GM19463 (cell line): ENCODE data around the gene ARHGAP42.
"Not testable (repeated sequence)": the region's sequence is repeated elsewhere in the genome, so short reads cannot be mapped to it uniquely, and the experiment has no call there.

Experiments
- ATAC-seq: cut with Tn5 transposase; IDR thresholded peaks from one replicate; pipeline ENCODE4 v1.9.1; 2021; ENCODE audit warnings: mild to moderate bottlenecking, moderate library complexity; ENCODE audit not compliant: unreplicated experiment

Gene ARHGAP42, protein sequence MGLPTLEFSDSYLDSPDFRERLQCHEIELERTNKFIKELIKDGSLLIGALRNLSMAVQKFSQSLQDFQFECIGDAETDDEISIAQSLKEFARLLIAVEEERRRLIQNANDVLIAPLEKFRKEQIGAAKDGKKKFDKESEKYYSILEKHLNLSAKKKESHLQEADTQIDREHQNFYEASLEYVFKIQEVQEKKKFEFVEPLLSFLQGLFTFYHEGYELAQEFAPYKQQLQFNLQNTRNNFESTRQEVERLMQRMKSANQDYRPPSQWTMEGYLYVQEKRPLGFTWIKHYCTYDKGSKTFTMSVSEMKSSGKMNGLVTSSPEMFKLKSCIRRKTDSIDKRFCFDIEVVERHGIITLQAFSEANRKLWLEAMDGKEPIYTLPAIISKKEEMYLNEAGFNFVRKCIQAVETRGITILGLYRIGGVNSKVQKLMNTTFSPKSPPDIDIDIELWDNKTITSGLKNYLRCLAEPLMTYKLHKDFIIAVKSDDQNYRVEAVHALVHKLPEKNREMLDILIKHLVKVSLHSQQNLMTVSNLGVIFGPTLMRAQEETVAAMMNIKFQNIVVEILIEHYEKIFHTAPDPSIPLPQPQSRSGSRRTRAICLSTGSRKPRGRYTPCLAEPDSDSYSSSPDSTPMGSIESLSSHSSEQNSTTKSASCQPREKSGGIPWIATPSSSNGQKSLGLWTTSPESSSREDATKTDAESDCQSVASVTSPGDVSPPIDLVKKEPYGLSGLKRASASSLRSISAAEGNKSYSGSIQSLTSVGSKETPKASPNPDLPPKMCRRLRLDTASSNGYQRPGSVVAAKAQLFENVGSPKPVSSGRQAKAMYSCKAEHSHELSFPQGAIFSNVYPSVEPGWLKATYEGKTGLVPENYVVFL

GRCh38 chr11:100687054-100687629 lies at the start of gene ARHGAP42:
TSS of gene ARHGAP42 (plus strand) at chr11:100687288. CDS start at chr11:100687679, 391 bp downstream.
- peak; percentile 72 for ATAC-seq

- ATAC-seq = no peak
Measured at GRCh38 chr11:100637706-100638105, 49.4 kb upstream of the ARHGAP42 start.

GRCh38 chr11:100638648-100639047 lies 48.4 kb upstream of the ARHGAP42 start:
- ATAC-seq = no peak

DNA sequence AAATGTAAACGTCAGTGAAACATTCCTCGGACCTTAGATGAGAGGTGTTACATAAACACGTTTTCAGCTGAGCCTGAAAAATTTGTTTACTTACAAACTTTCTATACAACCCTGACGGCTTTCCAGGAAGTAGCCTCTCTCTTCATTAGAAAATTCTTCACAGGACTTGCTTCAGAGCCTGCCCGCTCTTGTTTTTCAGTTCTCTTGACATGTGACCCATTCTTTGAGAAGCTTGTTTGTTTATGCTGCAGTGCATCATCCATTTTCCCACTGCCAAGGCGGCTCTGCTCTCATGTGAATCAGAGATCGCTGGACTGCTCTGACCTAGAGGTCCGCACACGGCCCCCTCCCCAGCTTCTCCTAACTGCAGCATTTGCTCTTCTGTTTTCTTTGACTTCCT lies 47.9 kb upstream of the ARHGAP42 start:
- no peak for ATAC-seq

DNA sequence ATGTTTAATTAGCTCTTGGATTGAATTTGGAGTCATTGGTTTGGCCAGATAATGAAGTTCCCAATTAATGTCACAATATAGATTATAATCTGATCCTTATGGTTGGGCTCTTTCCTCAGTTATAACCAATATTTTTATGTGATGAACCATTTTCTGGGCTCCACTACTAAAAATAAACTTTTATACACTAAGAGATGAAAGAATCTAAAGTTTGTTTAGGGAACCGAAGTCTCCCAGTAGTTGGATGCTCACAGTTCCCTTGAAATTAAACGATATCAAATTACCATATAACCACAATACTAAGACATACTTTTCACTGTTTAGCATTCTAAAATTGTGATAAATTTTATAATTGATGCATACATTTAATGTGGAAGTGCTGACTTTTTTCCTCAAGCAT lies 47.0 kb upstream of the ARHGAP42 start:
- no peak for ATAC-seq

DNA sequence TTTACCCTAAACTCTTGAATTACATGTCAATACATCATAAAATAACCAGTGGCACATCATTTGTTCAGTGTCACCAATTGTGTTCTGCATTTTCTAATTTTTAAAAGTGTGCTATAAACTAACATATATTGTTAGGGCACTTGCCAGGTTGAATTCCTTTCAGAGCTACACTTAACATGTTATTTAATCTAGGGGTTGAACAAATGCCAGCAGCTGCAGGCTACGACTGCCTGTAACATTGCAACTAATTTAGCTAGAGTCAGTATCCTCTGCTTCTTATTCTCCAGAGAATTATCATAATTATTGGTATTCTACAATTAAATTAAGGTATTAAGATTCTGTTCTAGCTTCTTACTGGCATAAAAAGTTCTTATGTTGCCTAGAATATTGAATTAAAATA lies 46.4 kb upstream of the ARHGAP42 start:
- ATAC-seq = no peak

GRCh38 chr11:100641456-100641855 lies 45.6 kb upstream of the ARHGAP42 start:
- no peak for ATAC-seq

DNA sequence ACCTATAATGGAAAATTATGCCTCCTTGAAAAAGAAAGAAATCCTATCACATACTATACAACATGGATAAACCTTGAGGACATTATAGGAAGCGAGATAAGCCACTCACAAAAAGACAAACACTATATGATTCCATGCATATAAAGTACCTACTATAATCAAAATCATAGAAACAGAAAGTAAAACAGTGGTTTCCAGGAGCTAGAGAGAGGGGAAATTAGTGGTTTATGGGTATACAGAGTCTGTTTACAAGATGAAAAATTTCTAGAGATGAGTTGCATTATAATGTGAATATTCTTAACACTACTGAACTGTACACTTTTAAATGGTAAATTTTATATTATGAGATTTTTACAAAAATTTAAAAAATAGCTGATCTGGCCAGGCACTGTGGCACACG lies 40.5 kb upstream of the ARHGAP42 start:
- no peak for ATAC-seq

- ATAC-seq = no peak
Measured at GRCh38 chr11:100647861-100648260, 39.2 kb upstream of the ARHGAP42 start.

GRCh38 chr11:100663583-100663982 lies 23.5 kb upstream of the ARHGAP42 start:
- no peak for ATAC-seq

- no peak for ATAC-seq
Measured at GRCh38 chr11:100663996-100664395, 23.1 kb upstream of the ARHGAP42 start.

DNA sequence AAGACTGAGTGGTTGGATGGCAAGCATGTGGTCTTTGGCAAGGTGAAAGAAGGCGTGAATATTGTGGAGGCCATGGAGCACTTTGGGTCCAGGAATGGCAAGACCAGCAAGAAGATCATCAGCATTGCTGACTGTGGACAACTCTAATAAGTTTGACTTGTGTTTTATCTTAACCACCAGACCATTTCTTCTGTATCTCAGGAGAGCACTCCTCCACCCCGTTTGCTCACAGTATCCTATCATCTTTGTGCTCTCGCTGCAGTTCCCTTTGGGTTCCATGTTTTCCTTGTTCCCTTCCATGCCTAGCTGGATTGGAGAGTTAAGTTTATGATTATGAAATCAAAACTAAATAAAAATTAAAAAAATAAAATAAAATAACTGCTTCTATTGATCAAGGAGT lies 20.3 kb upstream of the ARHGAP42 start:
- not testable (repeated sequence) for ATAC-seq

DNA sequence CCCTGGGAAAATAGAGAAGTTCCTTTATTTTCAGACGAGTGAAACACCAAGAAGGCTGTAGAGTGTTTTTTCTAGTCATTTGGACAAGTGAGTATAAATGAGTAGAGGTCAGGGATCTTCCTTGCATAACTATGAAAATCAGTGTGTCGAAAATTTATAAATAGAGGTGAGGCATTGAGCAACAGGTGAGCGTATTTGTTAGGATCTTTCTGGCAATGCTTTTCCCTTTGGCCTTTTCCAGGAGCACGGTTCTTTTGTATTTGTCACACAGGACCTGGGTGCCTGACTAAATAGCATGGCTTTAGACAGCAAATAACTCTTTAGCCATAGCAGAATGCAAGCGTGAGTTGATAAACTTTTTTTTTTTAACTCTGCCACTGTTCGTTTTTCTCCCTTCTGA lies 19.6 kb upstream of the ARHGAP42 start:
- no peak for ATAC-seq

DNA sequence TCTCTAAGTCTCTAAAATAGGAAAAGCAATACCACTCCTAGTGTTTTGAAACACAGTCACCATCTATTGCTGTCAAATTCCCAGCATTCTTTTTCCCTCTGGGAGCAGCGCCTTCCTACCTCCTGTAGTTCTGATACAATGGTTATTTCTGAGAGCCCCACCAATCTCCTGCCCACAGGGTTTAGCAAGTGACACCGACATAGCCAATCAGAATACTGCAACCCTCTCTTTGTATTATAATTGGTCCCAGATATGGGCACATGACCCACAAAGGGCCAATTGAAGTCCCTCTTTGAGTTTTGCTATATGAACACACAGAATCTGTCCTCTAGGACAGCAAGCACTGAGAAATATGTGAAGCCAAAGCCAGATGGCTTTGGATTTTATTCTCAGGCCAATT lies 16.9 kb upstream of the ARHGAP42 start:
- no peak for ATAC-seq

DNA sequence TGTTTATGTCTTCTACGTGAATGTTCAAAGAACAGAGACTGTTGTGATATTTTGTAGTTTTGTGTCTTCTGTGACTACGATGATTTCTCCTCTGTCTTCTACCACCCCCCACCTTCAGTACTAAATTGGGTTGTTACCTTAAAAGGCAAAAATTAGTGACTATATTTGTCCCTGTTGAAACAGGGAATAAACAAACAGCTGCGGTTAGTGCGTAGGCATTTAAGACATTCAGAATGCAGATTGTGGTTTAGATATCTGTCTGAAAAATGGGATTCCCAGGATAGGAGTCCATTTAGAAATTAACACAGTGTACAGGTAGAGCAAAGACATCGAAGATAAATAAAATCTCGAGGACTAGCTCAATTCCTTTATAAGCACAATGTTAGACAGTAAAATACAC lies 15.6 kb upstream of the ARHGAP42 start:
- ATAC-seq = no peak

- no peak for ATAC-seq
Measured at GRCh38 chr11:100672498-100673033, 14.5 kb upstream of the ARHGAP42 start.

DNA sequence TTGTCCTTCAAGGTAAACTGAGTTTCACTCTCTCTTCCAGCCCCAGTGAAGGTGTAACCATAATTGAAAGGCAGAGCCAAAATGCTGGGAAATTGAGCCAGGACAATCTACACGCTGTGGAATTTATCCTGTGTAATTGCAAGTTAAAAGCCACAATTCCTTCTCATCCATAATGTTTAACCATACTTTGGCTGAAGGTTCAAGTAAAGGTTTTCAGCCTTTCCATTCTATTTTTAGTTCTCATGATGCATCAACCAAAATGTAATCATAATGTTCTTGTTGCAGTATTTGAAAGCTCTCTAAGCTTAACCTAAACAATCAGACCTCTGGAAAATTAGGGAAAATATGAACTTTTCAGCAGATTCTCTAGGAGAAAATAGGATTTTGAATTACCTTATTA lies 14.0 kb upstream of the ARHGAP42 start:
- ATAC-seq = no peak

- ATAC-seq = no peak
Measured at GRCh38 chr11:100674212-100674611, 12.9 kb upstream of the ARHGAP42 start.

DNA sequence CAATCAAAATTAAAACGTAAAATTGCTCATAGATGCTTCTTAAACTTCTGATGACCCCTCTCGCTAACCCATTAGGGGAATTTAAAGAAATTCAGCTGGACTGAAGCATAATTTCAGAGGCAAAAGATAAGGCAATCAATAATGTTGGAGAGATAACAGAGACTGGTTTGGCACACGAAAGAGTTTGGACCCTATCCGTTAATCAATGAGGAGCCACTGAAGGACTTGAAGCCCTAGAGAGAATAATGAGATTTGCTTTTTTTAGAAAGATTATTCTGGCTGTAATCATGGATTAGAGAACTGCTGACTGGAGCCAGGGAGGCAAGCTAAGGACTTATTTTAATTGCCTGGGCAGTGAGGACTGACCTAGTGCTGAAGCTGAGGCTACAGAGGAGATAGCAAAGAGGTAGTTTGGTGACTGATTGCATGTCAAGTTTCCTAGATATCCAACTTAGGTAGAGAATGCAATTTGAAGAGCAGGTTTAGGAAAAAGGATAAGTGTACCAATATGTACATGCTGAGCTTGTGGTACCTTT lies 11.9 kb upstream of the ARHGAP42 start:
- ATAC-seq = no peak

- no peak for ATAC-seq
Measured at GRCh38 chr11:100676901-100677300, 10.2 kb upstream of the ARHGAP42 start.

DNA sequence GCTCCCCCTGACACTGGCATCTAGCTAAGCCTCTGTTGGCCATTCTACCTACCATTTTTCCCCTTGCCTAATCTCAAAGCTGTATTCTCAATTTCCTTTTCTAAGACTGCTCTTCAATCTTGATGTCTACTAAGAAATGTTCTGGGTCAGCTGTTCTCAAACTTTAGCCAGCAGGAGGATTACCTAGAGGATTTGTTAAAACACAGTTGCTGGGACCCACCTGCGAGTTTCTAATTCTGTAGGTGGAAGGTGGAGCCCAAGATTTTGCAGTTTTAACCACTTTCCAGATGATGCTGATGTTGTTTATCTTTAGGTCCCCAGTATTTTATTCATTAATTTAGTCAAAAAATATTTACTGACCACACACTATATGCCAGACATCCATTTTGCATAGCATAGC lies 9.3 kb upstream of the ARHGAP42 start:
- no peak for ATAC-seq
